NCI-H446 treated with DMSO at 0.1 percent for 48 hours (cell line): ENCODE measurements around the gene GP2.
A peak's percentile ranks its signal among the peaks of the same experiment; 100 is the strongest.

Experiments used
- DNase-seq: peaks from one replicate; lab custom pipeline; 2025; lab: John Stamatoyannopoulos, UW

GP2 gene

GRCh38 chr16:20306401-20306800, 20.9 kb downstream of the GP2 start:
- DNase-seq, result no peak

GRCh38 chr16:20303012-20303411, 24.3 kb downstream of the GP2 start:
- no peak for DNase-seq

- no peak for DNase-seq
These were observed 24.9 kb downstream of the GP2 start for GRCh38 chr16:20302389-20302788.

GRCh38 chr16:20301840-20302239, 25.5 kb downstream of the GP2 start:
- DNase-seq, result no peak

- DNase-seq, result peak; percentile 1
These were observed 26.8 kb downstream of the GP2 start for GRCh38 chr16:20300312-20301097.

- DNase-seq, result no peak
These were observed 28.9 kb downstream of the GP2 start for GRCh38 chr16:20298452-20298851.

GRCh38 chr16:20291208-20292206, 35.8 kb downstream of the GP2 start:
- no peak for DNase-seq

GRCh38 chr16:20289571-20289970, 37.7 kb downstream of the GP2 start:
- no peak for DNase-seq

- DNase-seq, result no peak
These were observed 41.3 kb downstream of the GP2 start for GRCh38 chr16:20285993-20286499.

GRCh38 chr16:20280259-20280658, 47.1 kb downstream of the GP2 start:
- DNase-seq, result no peak

- DNase-seq, result no peak
These were observed 55.4 kb downstream of the GP2 start for GRCh38 chr16:20271893-20272292.

- no peak for DNase-seq
These were observed 58.9 kb downstream of the GP2 start for GRCh38 chr16:20268409-20268808.

GRCh38 chr16:20265019-20265418, 62.3 kb downstream of the GP2 start:
- DNase-seq, result no peak

- no peak for DNase-seq
These were observed 64.0 kb downstream of the GP2 start for GRCh38 chr16:20263138-20263855.

- DNase-seq, result no peak
These were observed 65.1 kb downstream of the GP2 start for GRCh38 chr16:20262248-20262647.

- DNase-seq, result no peak
These were observed 66.9 kb downstream of the GP2 start for GRCh38 chr16:20260215-20261009.
